SK-N-MC (cell line): ENCODE results near the gene RILPL2.
A peak's percentile ranks its signal among the peaks of the same experiment; 100 is the strongest.
"Not testable (repeated sequence)": the region's sequence is repeated elsewhere in the genome, so short reads cannot be mapped to it uniquely, and the experiment has no call there.

Experiments used
- DNase-seq: peaks from one replicate; pipeline ENCODE4 v3.0.0-alpha.2; 2011; ENCODE audit warnings: low read depth, low spot score
- H3K27ac ChIP-seq: fragments of 200-600 bp; sonication (generic); 2 replicates; pipeline ENCODE4 v1.5.1; 2016; ENCODE audit warnings: mixed run types
- H3K36me3 ChIP-seq: fragments of 200-600 bp; sonication (generic); 2 replicates; pipeline ENCODE4 v1.6.1; 2017; ENCODE audit warnings: antibody characterized with exemption, low read length, mixed read lengths; ENCODE audit not compliant: insufficient read depth
- H3K4me3 ChIP-seq: fragments of 200-600 bp; sonication (generic); 2 replicates; pipeline ENCODE4 v1.5.1; 2016
- H3K9ac ChIP-seq: fragments of 200-600 bp; sonication (generic); 2 replicates; pipeline ENCODE4 v1.8.0; 2017; ENCODE audit warnings: mixed run types, mixed read lengths; ENCODE audit not compliant: insufficient read length
- H3K9me3 ChIP-seq: fragments of 200-600 bp; sonication (generic); 2 replicates; pipeline ENCODE4 v1.6.1; 2017; ENCODE audit warnings: low read depth, mild to moderate bottlenecking, antibody characterized with exemption, low read length, moderate library complexity, mixed read lengths
- EZH2 ChIP-seq: fragments of 200-600 bp; sonication (generic); IDR thresholded peaks from one replicate; pipeline ENCODE4 v1.6.1; 2017; ENCODE audit warnings: antibody characterized with exemption
- FOXP2 ChIP-seq: optimal IDR thresholded peaks from 2 replicates; pipeline ENCODE3; 2011; ENCODE audit warnings: mild to moderate bottlenecking, moderate library complexity; ENCODE audit not compliant: insufficient read depth; ENCODE audit errors: extremely low read length, control extremely low read depth
- POLR2AphosphoS5 ChIP-seq: IDR thresholded peaks from 2 replicates; pipeline ENCODE4 v1.6.1; 2012; ENCODE audit warnings: mild to moderate bottlenecking, low read depth, low read length, borderline replicate concordance

The RILPL2 gene

GRCh38 chr12:123442774-123443173 lies 6.3 kb upstream of the RILPL2 start:
- Histone ChIP-seq H3K27ac (no peak overlapping the region), H3K4me3 (no peak overlapping the region), H3K9me3 (no peaks in the 10 kb centered on the region), H3K36me3 (no peaks in the 10 kb centered on the region), H3K9ac (no peak overlapping the region)
- TF ChIP-seq POLR2AphosphoS5, result no peak
- TF ChIP-seq EZH2, result no peak
- no peak for TF ChIP-seq FOXP2
- no peak for DNase-seq

- H3K27ac ChIP-seq, result no peak overlapping the region
- no peaks in the 10 kb centered on the region for H3K36me3 ChIP-seq
- TF ChIP-seq POLR2AphosphoS5, result no peak
- no peak for TF ChIP-seq FOXP2
- TF ChIP-seq EZH2, result no peak
- H3K9me3 ChIP-seq, result no peaks in the 10 kb centered on the region
- no peak for DNase-seq
- H3K4me3 ChIP-seq, result no peak overlapping the region
- no peak overlapping the region for H3K9ac ChIP-seq
Observed at GRCh38 chr12:123441523-123442164, 5.2 kb upstream of the RILPL2 start.

GRCh38 chr12:123435636-123436016 lies 858 bp downstream of the RILPL2 start:
- no peak for DNase-seq
- Histone ChIP-seq H3K36me3 (no peaks in the 10 kb centered on the region), H3K27ac (no peak overlapping the region), H3K9me3 (no peaks in the 10 kb centered on the region), H3K4me3 (peak overlapping the region; percentile 88), H3K9ac (no peak overlapping the region)
- TF ChIP-seq FOXP2 (no peak), EZH2 (no peak), POLR2AphosphoS5 (no peak)

GRCh38 chr12:123433615-123434014 lies 2.9 kb downstream of the RILPL2 start:
- H3K36me3 ChIP-seq, result no peaks in the 10 kb centered on the region
- TF ChIP-seq POLR2AphosphoS5 (no peak), FOXP2 (no peak), EZH2 (no peak)
- no peak overlapping the region for H3K4me3 ChIP-seq
- H3K27ac ChIP-seq, result no peak overlapping the region
- no peak overlapping the region for H3K9ac ChIP-seq
- no peak for DNase-seq
- no peaks in the 10 kb centered on the region for H3K9me3 ChIP-seq

- H3K9ac ChIP-seq, H3K9me3 ChIP-seq, H3K27ac ChIP-seq, H3K36me3 ChIP-seq, H3K4me3 ChIP-seq, DNase-seq: not testable (repeated sequence)
Observed at GRCh38 chr12:123431951-123432817, 4.3 kb downstream of the RILPL2 start.

GRCh38 chr12:123429101-123429500 lies 7.4 kb downstream of the RILPL2 start:
- H3K4me3 ChIP-seq, H3K27ac ChIP-seq, H3K9ac ChIP-seq, DNase-seq, H3K36me3 ChIP-seq, H3K9me3 ChIP-seq: not testable (repeated sequence)

GRCh38 chr12:123428591-123428990 lies 7.9 kb downstream of the RILPL2 start:
- Histone ChIP-seq H3K27ac (no peak overlapping the region), H3K4me3 (no peak overlapping the region), H3K36me3 (no peaks in the 10 kb centered on the region), H3K9me3 (no peaks in the 10 kb centered on the region), H3K9ac (no peak overlapping the region)
- TF ChIP-seq EZH2 (no peak), POLR2AphosphoS5 (no peak), FOXP2 (no peak)
- no peak for DNase-seq

GRCh38 chr12:123427036-123427769 lies 9.3 kb downstream of the RILPL2 start:
- Histone ChIP-seq H3K27ac (no peak overlapping the region), H3K36me3 (no peaks in the 10 kb centered on the region), H3K9me3 (no peaks in the 10 kb centered on the region), H3K9ac (no peak overlapping the region), H3K4me3 (no peak overlapping the region)
- no peak for DNase-seq
- TF ChIP-seq FOXP2, result no peak
- no peak for TF ChIP-seq POLR2AphosphoS5
- no peak for TF ChIP-seq EZH2
